Loucy (cell line): ENCODE results near the gene KCNJ6.

Experiments
- H2AFZ ChIP-seq: fragments of 200-600 bp; sonication (generic); 2 replicates; pipeline ENCODE4 v1.6.0; 2016; ENCODE audit warnings: antibody characterized with exemption, mild to moderate bottlenecking, low read length, moderate library complexity
- H3F3A ChIP-seq: fragments of 200-600 bp; 2 replicates; pipeline ENCODE4 v1.6.0; 2016; ENCODE audit warnings: antibody characterized with exemption, low read depth, mild to moderate bottlenecking
- H3K27me3 ChIP-seq: fragments of 200-600 bp; sonication (generic); 2 replicates; pipeline ENCODE4 v1.6.1; 2014; ENCODE audit warnings: low read length, mild to moderate bottlenecking; ENCODE audit not compliant: insufficient read depth, poor library complexity, severe bottlenecking
- H3K36me3 ChIP-seq: fragments of 200-600 bp; sonication (generic); 2 replicates; pipeline ENCODE4 v1.6.1; 2016; ENCODE audit warnings: low read length; ENCODE audit not compliant: insufficient read depth
- H3K4me1 ChIP-seq: fragments of 200-600 bp; sonication (generic); 2 replicates; pipeline ENCODE4 v1.5.1; 2014; ENCODE audit warnings: low read length, mild to moderate bottlenecking; ENCODE audit not compliant: insufficient read depth, poor library complexity, severe bottlenecking
- H3K4me2 ChIP-seq: fragments of 200-600 bp; sonication (generic); 2 replicates; pipeline ENCODE4 v1.6.0; 2014; ENCODE audit warnings: antibody characterized with exemption, low read length, low read depth, mild to moderate bottlenecking; ENCODE audit not compliant: poor library complexity, severe bottlenecking
- H3K4me3 ChIP-seq: fragments of 200-600 bp; sonication (generic); 2 replicates; pipeline ENCODE4 v1.5.1; 2014; ENCODE audit warnings: low read length, mild to moderate bottlenecking, mixed read lengths; ENCODE audit not compliant: poor library complexity, severe bottlenecking
- H3K79me2 ChIP-seq: fragments of 200-600 bp; sonication (generic); 2 replicates; pipeline ENCODE4 v1.6.1; 2014; ENCODE audit warnings: low read length; ENCODE audit not compliant: insufficient read depth
- H3K9ac ChIP-seq: fragments of 200-600 bp; sonication (generic); 2 replicates; pipeline ENCODE4 v1.6.0; 2014; ENCODE audit warnings: mild to moderate bottlenecking, low read depth, low read length, moderate library complexity; ENCODE audit not compliant: poor library complexity, severe bottlenecking
- H3K9me2 ChIP-seq: fragments of 200-600 bp; sonication (generic); replicated peaks from 2 replicates; pipeline ENCODE4 v1.6.1; 2016; ENCODE audit warnings: low read depth, low read length, mixed read lengths
- H3K9me3 ChIP-seq: fragments of 200-600 bp; sonication (generic); 2 replicates; pipeline ENCODE4 v1.6.1; 2014; ENCODE audit warnings: mild to moderate bottlenecking, antibody characterized with exemption, low read length, low read depth; ENCODE audit not compliant: insufficient read depth
- H4K20me1 ChIP-seq: fragments of 200-600 bp; sonication (generic); 2 replicates; pipeline ENCODE4 v1.6.0; 2014; ENCODE audit warnings: antibody characterized with exemption, low read length, mild to moderate bottlenecking; ENCODE audit not compliant: insufficient read depth, poor library complexity, severe bottlenecking
- EZH2phosphoT487 ChIP-seq: fragments of 200-600 bp; IDR thresholded peaks from 2 replicates; pipeline ENCODE4 v1.6.1; 2018; ENCODE audit warnings: antibody characterized with exemption, mild to moderate bottlenecking, moderate library complexity, borderline replicate concordance
- TF ChIP-seq, protein P1 (sequence below): fragments of 200-600 bp; sonication (generic); conservative IDR thresholded peaks from 2 replicates; pipeline ENCODE4 v1.5.1; 2014; ENCODE audit warnings: mild to moderate bottlenecking, antibody characterized with exemption, low read length

Gene KCNJ6

DNA sequence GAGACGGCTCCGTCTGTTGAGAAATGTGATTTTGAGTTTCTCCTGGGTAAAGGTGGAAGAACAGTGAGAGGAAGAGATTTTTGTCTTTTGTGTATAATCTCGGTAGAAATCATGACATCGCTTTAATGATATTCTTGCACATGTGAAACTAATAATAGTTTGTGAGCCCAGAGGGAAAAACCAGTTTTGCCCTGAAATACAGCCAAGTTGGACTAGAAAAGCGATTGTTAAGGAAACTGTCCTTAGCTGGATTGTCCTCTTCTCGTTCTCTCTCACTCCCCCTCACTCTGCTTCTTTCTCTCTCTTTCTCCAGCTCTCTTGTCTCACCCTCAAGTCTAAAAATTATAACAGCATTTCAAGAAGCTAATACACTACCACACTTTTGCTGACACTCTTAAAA is 17.1 kb downstream of the KCNJ6 start:
- H3F3A ChIP-seq: no peaks in the 10 kb centered on the region

DNA sequence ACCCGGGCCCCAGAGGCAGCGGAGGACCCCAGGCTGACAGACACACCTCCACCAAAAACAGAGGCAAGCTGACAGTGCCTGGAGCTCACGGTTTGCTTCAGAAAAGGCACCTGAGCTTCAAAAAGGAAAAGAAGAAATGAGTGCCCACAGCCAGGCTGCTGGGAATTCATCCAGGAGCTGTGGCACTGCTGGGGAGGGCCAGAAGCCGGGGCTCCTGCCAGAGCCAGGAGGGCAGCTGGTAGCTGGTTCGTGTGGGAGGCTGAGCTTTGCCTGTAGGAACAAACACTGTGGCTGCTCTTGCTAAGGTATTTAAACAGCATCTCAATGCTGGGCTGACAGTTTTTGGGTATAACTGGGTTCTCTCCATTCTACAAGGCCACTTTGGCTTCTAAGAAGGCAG is 19.5 kb downstream of the KCNJ6 start:
- H3K9me3 ChIP-seq: no peaks in the 10 kb centered on the region; the same call in 1 of the 2 replicates
- no peak overlapping the region for H3K9ac ChIP-seq
- no peaks in the 10 kb centered on the region for H3K27me3 ChIP-seq
- no peak overlapping the region for H2AFZ ChIP-seq
- no peaks in the 10 kb centered on the region for H4K20me1 ChIP-seq
- no peaks in the 10 kb centered on the region for H3K36me3 ChIP-seq
- H3K4me2 ChIP-seq: no peak overlapping the region
- H3K4me3 ChIP-seq: no peak overlapping the region
- no peaks in the 10 kb centered on the region for H3F3A ChIP-seq
- no peaks in the 10 kb centered on the region for H3K79me2 ChIP-seq
- no peaks in the 10 kb centered on the region for H3K9me2 ChIP-seq
- TF ChIP-seq EZH2phosphoT487: no peak
- TF ChIP-seq, protein P1, sequence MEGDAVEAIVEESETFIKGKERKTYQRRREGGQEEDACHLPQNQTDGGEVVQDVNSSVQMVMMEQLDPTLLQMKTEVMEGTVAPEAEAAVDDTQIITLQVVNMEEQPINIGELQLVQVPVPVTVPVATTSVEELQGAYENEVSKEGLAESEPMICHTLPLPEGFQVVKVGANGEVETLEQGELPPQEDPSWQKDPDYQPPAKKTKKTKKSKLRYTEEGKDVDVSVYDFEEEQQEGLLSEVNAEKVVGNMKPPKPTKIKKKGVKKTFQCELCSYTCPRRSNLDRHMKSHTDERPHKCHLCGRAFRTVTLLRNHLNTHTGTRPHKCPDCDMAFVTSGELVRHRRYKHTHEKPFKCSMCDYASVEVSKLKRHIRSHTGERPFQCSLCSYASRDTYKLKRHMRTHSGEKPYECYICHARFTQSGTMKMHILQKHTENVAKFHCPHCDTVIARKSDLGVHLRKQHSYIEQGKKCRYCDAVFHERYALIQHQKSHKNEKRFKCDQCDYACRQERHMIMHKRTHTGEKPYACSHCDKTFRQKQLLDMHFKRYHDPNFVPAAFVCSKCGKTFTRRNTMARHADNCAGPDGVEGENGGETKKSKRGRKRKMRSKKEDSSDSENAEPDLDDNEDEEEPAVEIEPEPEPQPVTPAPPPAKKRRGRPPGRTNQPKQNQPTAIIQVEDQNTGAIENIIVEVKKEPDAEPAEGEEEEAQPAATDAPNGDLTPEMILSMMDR: no peak
- H3K4me1 ChIP-seq: no peaks in the 10 kb centered on the region

More for the DNA sequence above, 17.1 kb downstream of the KCNJ6 start:
- Histone ChIP-seq H2AFZ (no peak overlapping the region), H3K9ac (no peak overlapping the region), H4K20me1 (no peaks in the 10 kb centered on the region), H3K79me2 (no peaks in the 10 kb centered on the region), H3K4me1 (no peaks in the 10 kb centered on the region), H3K27me3 (no peaks in the 10 kb centered on the region), H3K4me2 (no peak overlapping the region), H3K9me3 (no peaks in the 10 kb centered on the region; the same call in 1 of the 2 replicates), H3K9me2 (no peaks in the 10 kb centered on the region), H3K36me3 (no peaks in the 10 kb centered on the region), H3K4me3 (no peak overlapping the region)
- TF ChIP-seq, protein P1: no peak
- no peak for TF ChIP-seq EZH2phosphoT487

DNA sequence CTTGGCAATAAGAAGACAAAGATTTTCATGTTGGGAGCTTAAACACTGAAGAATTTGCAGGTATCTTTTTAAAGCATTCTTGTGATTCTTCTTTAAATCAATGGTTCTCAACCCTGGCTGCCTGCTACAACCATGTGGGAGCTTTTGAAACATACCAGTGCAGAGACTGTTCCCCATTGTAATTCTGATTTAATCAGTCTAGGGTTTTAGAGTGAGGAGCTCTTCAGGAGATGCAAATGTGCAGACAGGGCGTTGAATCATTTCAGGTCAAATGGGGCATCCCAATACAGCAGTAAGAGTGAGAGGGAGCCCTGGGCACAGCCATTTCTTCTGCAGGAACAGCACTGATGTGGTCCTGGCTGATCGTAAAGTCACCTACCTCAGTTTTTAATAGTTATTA is 24.3 kb downstream of the KCNJ6 start:
- TF ChIP-seq, protein P1: no peak
- no peak for TF ChIP-seq EZH2phosphoT487
- no peaks in the 10 kb centered on the region; the same call in 1 of the 2 replicates for H3K9me3 ChIP-seq
- H3K79me2 ChIP-seq: no peaks in the 10 kb centered on the region
- no peak overlapping the region for H2AFZ ChIP-seq
- no peak overlapping the region for H3K9ac ChIP-seq
- no peaks in the 10 kb centered on the region for H3F3A ChIP-seq
- no peak overlapping the region for H3K4me3 ChIP-seq
- H4K20me1 ChIP-seq: no peaks in the 10 kb centered on the region
- no peaks in the 10 kb centered on the region for H3K9me2 ChIP-seq
- H3K4me1 ChIP-seq: no peaks in the 10 kb centered on the region
- no peaks in the 10 kb centered on the region for H3K27me3 ChIP-seq
- no peak overlapping the region for H3K4me2 ChIP-seq
- H3K36me3 ChIP-seq: no peaks in the 10 kb centered on the region
